ENCODE measurements around the gene FKBP4.

DNA sequence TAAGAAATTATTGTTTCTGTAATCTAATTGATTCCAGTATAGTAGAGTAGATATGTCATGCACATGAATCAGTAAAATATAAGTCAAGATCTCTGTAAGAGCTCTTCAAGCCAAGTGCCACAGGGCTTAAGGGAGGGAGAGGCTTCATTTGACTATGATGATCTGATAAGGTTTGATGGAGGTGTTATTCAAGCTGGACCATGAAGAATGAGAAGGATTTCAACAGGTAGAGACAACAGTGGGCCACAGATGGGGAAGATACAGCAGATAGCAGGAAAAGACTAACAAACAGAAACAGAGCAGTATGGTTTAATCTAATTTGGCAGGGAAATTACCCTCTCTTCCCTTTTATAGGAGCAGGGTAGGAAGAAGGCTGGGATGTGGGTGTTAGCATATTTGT lies 40.6 kb upstream of the FKBP4 start:
- TF ChIP-seq, protein P1, sequence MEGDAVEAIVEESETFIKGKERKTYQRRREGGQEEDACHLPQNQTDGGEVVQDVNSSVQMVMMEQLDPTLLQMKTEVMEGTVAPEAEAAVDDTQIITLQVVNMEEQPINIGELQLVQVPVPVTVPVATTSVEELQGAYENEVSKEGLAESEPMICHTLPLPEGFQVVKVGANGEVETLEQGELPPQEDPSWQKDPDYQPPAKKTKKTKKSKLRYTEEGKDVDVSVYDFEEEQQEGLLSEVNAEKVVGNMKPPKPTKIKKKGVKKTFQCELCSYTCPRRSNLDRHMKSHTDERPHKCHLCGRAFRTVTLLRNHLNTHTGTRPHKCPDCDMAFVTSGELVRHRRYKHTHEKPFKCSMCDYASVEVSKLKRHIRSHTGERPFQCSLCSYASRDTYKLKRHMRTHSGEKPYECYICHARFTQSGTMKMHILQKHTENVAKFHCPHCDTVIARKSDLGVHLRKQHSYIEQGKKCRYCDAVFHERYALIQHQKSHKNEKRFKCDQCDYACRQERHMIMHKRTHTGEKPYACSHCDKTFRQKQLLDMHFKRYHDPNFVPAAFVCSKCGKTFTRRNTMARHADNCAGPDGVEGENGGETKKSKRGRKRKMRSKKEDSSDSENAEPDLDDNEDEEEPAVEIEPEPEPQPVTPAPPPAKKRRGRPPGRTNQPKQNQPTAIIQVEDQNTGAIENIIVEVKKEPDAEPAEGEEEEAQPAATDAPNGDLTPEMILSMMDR (IDR thresholded peaks at IDR 0.05) = no peak
- TF ChIP-seq EP300 (IDR thresholded peaks at IDR 0.05) (no peak), POLR2AphosphoS5 (IDR thresholded peaks at IDR 0.05) (no peak)

Data from stomach (tissue), 4 donors.